RKO (cell line): ENCODE data around the gene VSIR.

Source experiments
- DNase-seq: peaks from one replicate; pipeline ENCODE4 v3.0.0-alpha.2; 2016; ENCODE audit warnings: low spot score

VSIR gene

DNA sequence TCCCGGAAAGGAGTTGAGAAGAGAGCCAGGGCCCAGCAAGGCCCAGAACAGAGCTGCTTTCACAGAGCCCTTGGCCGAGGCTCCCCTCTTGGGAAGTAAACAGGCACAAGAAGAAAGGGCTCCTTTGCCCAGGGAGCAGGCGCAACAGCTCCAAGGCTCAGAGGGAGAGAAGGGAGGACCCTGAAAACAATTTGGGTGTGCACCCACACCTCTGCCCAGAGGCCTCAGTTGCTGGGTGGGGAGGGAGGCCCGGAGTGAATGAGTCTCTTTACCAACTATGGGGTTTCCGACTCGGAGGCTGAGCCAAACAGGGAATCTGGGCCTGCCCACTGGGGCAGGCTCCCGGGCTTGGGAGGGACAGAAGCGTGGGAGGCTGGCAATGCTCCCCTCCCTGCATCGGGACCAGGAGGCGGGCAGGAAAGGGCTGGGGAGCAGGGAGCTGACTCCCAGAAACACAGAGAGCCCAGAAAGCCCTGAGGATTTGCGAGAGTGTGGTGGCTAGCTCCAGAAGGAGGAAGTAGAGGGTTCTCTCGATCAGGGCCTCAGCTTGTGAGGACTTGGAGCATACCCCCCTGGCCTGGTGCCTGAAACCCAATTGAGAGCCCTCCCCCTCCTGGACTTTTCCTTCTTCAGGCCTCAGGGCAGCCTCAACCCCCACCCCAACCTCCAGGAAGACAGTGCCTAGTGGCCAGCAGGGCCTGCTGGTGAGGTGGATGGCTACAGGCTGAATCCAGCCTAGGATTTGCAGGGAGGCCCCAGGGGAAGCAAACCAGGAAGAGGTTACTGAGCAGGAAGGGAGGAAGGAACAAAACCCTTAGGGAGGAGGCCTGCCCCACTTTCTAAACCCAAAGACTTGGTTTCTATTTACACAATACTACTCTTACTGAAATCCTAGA, 59.9 kb downstream of the VSIR start:
- DNase-seq, result no peak

DNA sequence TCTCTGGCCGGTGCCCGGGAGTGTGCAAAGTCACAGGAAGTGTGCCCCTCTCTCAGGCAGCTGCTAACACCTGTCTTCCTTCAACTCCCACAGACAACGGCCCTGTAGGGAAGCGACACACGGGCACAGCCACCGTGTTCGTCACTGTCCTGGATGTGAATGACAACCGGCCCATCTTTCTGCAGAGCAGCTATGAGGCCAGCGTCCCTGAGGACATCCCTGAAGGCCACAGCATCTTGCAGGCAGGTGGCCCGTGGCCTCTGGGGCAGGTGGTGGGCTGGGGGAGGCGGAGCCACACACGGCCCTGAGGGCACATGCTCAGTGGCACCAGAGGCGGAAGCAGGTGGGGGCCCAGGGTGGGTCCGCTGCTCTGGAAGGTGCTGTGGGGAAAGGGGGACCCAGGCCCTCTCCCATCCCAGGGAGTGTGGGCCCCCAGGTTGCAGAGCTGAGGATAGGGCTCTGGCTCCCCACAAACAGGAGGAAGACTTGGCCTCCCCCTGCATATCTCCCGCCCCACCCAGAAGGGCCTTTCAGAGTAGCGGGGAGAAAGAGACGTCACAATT, 60.7 kb downstream of the VSIR start:
- DNase-seq, result no peak

GRCh38 chr10:71712170-71712569, 61.1 kb downstream of the VSIR start:
- DNase-seq, result no peak

DNA sequence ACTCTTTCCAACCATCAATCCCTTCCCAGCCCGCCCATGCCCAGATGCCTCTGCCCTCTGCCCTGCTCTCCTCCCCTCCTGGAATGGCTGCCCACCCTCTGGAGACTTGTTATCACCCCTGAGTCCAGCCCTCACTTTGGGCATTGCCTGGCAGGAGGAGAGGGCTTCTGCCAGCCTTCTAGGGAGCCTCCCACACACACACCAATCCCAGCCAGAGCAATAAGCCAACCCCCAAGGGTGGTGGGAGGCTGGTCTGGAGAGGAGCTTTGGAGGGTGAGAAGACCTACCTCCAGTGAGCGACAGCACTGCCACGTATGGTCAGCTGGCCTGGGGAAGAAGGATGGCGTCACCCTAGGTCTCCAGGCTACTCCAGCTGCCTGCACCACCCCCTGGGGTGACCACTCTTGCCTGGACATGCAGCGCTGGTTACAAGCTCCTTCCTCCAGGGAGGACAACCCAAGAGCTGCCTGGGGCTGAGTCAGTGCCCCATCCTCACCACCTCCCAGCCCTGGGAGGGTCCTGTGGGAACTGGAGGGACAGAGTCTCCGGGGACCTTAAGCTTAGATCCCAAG, 62.2 kb downstream of the VSIR start:
- DNase-seq, result no peak

DNA sequence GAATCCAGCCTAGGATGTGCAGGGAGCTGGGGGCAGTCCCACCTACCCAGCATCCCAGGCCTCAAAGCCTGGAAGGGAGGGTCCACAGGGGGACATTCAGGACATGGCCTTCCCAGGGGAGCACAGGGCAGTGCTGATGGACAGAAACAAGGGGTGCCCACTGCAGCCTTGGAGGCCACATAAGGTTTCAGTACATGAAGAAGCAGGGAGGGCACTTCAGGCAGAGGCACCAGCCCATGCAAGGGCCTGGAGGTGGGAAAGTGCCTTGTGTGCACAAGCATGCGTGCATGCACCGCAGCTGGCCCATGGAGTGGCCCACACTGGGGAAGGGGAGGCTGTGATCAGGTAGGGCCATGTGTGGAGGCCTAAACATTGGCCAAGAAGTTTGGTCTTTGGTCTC, 62.8 kb downstream of the VSIR start:
- DNase-seq, result no peak

GRCh38 chr10:71708897-71709882, 64.1 kb downstream of the VSIR start:
- no peak for DNase-seq

GRCh38 chr10:71708301-71708703, 65.0 kb downstream of the VSIR start:
- no peak for DNase-seq

DNA sequence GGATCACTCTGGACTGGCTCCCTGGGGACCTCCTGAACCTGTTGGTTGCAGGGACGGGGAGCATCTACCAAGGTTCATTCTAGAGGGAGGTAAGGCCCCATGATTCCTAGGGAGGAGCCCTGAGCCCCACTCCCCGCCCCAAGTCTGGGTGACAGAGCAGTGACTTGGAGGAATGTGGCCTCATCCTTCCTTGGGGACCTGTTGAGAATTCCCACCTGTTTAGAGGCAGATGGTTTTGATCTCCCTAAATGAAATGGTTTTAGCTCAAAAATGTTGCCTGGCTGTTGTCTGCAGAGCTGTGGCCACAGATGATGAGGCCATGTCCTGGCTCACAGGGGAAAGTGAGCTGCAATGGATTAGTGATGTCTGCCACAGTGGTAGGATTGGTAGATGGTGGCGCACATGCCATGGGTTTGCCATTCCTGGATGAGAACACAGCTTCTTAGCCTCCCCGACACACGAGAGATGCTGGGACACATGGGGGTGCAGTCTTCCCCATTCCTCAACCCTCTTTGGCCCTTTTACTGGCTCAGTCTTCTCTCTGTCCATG, 66.0 kb downstream of the VSIR start:
- no peak for DNase-seq

DNA sequence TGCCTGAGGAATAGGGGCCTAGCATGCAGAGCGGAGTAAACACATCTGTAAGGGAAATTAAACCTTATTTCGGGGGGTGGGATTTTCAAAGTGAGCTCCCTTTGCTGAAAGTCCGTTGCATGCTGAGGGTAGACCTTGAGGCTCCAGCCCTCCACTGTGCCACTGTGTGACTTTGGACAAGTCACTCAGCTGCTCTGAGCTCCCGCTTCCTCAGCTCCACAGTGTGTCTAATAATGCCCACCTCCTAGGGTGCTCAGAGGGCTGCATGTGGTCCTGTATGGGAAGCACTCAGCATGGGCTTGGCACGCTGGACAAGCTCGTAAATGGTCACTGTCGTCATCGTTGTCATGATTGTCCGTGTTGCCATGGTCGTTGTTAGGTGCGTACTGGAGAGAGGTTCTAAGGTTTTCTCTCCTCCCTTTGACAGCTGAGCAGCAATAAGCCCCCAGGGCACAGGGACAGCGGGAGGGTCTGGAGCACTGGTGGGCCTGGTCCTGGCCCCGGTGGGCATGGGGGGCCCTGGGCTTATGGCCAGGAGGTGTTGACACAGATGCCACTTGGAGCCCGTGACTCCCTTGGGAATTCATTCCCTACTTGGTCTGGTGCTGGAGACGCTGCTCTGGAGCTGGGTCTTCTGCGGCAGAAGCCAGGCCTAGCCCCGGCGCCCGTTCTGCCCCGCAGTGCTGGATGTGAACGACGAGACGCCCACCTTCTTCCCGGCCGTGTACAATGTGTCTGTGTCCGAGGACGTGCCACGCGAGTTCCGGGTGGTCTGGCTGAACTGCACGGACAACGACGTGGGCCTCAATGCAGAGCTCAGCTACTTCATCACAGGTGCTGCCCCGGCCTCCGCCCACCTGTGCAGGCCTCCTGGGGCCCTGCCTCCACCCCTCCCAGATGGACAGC, 66.9 kb downstream of the VSIR start:
- no peak for DNase-seq

DNA sequence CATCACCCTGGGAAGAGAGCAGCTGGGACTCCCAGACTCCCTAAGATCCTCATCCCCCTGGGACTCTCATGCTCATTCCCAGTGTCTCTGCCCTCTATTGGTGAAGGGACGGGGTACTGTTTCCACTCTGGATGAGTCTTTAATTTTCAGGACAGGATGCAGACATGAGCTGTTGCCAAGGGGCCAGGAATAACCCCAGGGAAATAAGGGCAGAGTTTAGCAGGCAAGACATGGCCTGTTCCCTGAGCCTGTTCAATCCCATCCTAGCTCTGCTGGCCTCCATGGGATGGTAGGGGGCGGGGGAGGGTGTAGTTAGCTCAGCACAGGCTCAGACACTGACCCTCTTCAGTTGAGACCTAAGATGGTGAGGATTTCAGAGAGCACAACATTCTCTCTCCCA, 67.7 kb downstream of the VSIR start:
- no peak for DNase-seq

DNA sequence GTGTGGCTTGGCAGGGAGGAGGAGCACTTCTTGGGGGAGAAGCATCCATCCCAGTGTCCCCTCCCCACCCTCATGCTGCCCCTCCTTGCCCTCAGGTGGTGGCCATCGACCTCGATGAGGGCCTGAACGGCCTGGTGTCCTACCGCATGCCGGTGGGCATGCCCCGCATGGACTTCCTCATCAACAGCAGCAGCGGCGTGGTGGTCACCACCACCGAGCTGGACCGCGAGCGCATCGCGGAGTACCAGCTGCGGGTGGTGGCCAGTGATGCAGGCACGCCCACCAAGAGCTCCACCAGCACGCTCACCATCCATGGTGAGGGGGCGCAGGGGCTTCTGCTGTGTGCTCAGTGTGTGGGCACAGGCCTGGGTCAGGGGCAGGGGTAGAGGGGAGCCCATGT, 68.5 kb downstream of the VSIR start:
- DNase-seq, result no peak

GRCh38 chr10:71703577-71703976, 69.7 kb downstream of the VSIR start:
- DNase-seq, result no peak

DNA sequence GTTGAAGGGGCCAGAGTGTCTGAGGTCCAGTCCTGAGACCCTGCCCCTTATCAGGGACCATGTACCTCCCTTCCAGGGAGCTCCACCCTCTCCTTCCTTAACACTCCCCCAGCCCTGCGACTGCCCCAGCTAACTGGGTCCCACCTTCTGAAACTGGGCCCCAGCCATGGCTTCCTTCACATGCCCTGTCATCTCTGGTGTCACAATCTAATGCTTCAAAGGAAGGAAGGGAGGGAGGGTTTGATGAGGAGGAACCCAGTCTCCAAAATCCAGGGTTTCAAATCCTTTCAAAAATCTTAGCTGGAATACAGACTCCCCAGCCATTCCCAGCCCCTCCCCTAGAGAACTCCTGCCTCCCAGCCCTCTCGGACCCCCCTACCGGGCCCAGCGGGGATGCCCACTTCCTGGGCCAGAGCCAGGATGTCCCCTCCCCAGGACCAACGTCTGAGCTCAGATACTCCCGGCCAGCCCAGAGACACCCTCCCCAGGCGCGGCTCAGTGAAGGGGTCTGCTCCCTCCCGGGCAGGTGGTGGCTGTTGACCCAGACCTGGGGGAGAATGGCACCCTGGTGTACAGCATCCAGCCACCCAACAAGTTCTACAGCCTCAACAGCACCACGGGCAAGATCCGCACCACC, 71.7 kb downstream of the VSIR start:
- DNase-seq, result no peak

DNA sequence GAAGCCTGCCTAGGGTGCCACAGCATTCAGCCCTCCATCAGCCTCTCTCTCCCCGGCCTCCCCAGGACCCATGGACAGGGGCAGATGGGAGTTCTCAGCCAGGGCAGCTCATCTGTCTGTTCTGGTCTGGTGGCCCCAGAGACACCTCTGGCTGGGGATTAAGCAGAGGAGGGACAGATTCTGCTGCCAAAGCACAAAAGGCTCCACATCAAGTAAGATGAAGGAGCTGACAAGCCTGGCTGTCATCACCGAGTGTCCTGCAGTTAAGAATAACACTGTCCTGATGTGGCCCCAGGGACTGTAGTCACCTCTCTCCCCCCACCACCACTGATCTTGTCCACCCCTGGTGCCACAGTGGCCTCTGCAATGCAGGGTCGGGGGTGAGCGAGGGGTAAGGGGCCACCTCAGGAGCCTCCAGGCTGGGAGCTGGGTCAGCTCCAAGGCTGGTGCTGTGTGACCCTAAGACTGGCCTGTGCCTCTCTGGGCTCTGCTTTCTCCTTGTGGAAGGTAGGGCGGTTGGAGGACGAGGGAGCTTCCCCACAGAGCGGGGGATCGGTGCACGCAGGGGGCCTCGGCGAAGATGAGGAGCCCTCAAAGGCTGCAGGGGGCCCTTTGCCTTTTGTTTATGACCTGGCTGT, 72.5 kb downstream of the VSIR start:
- DNase-seq, result no peak

DNA sequence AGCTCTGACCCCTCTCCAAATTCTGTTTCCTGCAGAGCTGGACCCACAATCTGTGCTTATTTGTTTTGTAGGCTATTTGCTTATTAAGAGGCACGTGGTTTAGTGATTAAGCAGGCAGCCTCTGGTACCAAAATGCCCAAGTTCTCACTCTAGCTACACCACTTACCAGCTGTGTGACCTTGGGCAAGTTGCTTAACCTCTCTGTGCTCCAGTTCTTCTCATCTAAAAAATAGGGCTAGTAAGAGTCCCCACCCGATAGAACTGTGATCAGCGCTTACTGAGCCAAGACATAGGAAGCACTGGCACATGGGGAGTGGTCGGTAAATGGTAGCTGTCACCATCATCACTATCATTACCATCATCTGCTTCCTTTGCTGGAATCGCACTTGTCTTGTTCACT, 74.6 kb downstream of the VSIR start:
- no peak for DNase-seq

- DNase-seq, result no peak
Observed at GRCh38 chr10:71697938-71698709, 75.2 kb downstream of the VSIR start.
